Keratinocyte (primary cell): ENCODE measurements around the gene SLFN14. TPM values are rescaled to one million over a fixed set of nuclear protein-coding genes. Genes with fewer than 3 reads are reported as not detected.

Experiments used
- DNase-seq: peaks from one replicate; pipeline ENCODE4 v3.0.0-alpha.2; 2011; ENCODE audit warnings: low read depth, missing footprints, low spot score
- FAIRE-seq: peaks from 2 replicates; lab custom pipeline; 2011; peaks lifted over from hg19 to GRCh38; lab: Jason Lieb, UNC
- H2AFZ ChIP-seq: 2 replicates; pipeline ENCODE4 v1.6.0; 2012; ENCODE audit warnings: low read length, control low read depth, inconsistent platforms; ENCODE audit not compliant: control insufficient read depth
- H3K27ac ChIP-seq: 2 replicates; pipeline ENCODE4 v1.5.1; 2011; ENCODE audit warnings: low read length; ENCODE audit not compliant: control insufficient read depth, insufficient read depth
- H3K27me3 ChIP-seq: 3 replicates; pipeline ENCODE4 v1.6.0; 2011; ENCODE audit warnings: low read length; ENCODE audit not compliant: control insufficient read depth, insufficient read depth; ENCODE audit errors: extremely low read depth
- H3K36me3 ChIP-seq, 2 experiments: 2 replicates in 1 of 2; 3 replicates in 1 of 2; pipeline ENCODE4 v1.5.1; 2011; ENCODE audit warnings: low read length in 2 of 2, mild to moderate bottlenecking in 1 of 2; ENCODE audit not compliant: control insufficient read depth in 2 of 2, insufficient read depth in 2 of 2; ENCODE audit errors: extremely low read depth in 1 of 2
- H3K4me1 ChIP-seq: 3 replicates; pipeline ENCODE4 v1.5.1; 2011; ENCODE audit warnings: low read length; ENCODE audit not compliant: control insufficient read depth, insufficient read depth; ENCODE audit errors: extremely low read depth
- H3K4me2 ChIP-seq: 3 replicates; pipeline ENCODE4 v1.6.0; 2011; ENCODE audit warnings: low read depth, low read length; ENCODE audit not compliant: control insufficient read depth, insufficient read depth; ENCODE audit errors: extremely low read depth
- H3K4me3 ChIP-seq, 3 experiments: fragments of 200-600 bp in 1 of 3; sonication (generic) in 1 of 3; 2 replicates in 2 of 3; 3 replicates in 1 of 3; pipeline ENCODE4 v1.5.1; 2011 to 2016; ENCODE audit warnings: low read length in 3 of 3, mild to moderate bottlenecking in 3 of 3, control low read depth in 2 of 3, inconsistent platforms in 1 of 3, low read depth in 1 of 3, mixed read lengths in 1 of 3, mixed run types in 1 of 3, moderate library complexity in 1 of 3; ENCODE audit not compliant: control insufficient read depth in 2 of 3, insufficient read depth in 2 of 3; ENCODE audit errors: extremely low read depth in 1 of 3
- H3K79me2 ChIP-seq: 2 replicates; pipeline ENCODE4 v1.6.0; 2012; ENCODE audit warnings: low read length; ENCODE audit not compliant: control insufficient read depth, insufficient read depth
- H3K9ac ChIP-seq: 3 replicates; pipeline ENCODE4 v1.6.0; 2011; ENCODE audit warnings: low read length; ENCODE audit not compliant: control insufficient read depth, insufficient read depth; ENCODE audit errors: extremely low read depth
- H3K9me1 ChIP-seq: 3 replicates; pipeline ENCODE4 v1.6.0; 2011; ENCODE audit warnings: low read length; ENCODE audit not compliant: control insufficient read depth, insufficient read depth; ENCODE audit errors: extremely low read depth
- H3K9me3 ChIP-seq: 2 replicates; pipeline ENCODE4 v1.5.1; 2012; ENCODE audit warnings: low read depth, low read length; ENCODE audit not compliant: control insufficient read depth
- H4K20me1 ChIP-seq: 3 replicates; pipeline ENCODE4 v1.6.0; 2011; ENCODE audit warnings: low read length; ENCODE audit not compliant: control insufficient read depth, insufficient read depth; ENCODE audit errors: extremely low read depth
- EZH2 ChIP-seq: IDR thresholded peaks from one replicate; pipeline ENCODE4 v1.6.1; 2012; ENCODE audit warnings: inconsistent platforms, mild to moderate bottlenecking, low read length, moderate library complexity
- dilution Hi-C: fragments of 300-500 bp; cut with MboI; formaldehyde crosslinking; loops from one replicate; pipeline ENCODE4 v1.7.0; 2020; ENCODE audit warnings: low sequenced_read_pairs; ENCODE audit not compliant: extremely low pct_ligation_motif_present
- polyA plus RNA-seq, 5 experiments: library from polyadenylated mRNA; depleted of rRNA in 3 of 5; stranded (reverse) in 3 of 5; stranded (forward) in 1 of 5; unstranded in 1 of 5; fragments of >200 nt; gene quantifications; 1 replicate in 1 of 5; 2 replicates in 3 of 5; 3 replicates in 1 of 5; pipeline versions ENCODE4 v1.2.1 to v1.2.3, GENCODE V29; 2011 to 2012; ENCODE audit warnings: missing spikeins in 2 of 5, low read depth in 1 of 5, low replicate concordance in 1 of 5
- TF ChIP-seq, protein P1 (sequence below), 3 experiments: IDR thresholded peaks in 1 of 3; conservative IDR thresholded peaks in 1 of 3; optimal IDR thresholded peaks in 1 of 3; 2 replicates in 2 of 3; 3 replicates in 1 of 3; pipeline versions ENCODE3 to v1.5.1; 2011; ENCODE audit warnings: low read length in 3 of 3, mild to moderate bottlenecking in 3 of 3, moderate library complexity in 2 of 3, control low read depth in 1 of 3, inconsistent platforms in 1 of 3; ENCODE audit not compliant: insufficient read depth in 2 of 3; ENCODE audit errors: extremely low read depth in 1 of 3

SLFN14 gene
- polyA plus RNA-seq, 1 donor (not counting 4 experiments of a cell fraction or from before 2014, with no cell fraction given): not detected

DNA sequence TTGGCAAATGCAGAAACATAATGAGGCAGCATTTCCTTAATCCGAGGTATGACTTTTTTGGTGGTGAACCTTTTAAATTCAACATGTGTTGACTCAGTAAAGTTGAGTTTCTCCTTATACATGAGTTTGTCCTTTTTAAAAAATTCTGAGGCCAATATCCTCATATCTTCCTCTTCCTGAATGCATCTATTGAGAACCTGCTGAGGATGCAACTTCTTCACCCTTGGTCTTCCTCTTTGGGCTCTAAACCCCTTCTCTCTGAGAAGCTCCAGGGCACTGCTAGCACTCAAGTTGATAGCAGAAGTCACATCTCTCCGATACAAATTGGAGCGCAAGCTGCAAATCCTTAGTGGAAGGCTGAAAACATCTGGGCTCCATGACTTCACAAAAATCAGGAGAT is 3.3 kb downstream of the SLFN14 start:
- Histone ChIP-seq H3K27ac (no peak overlapping the region), H3K27me3 (peaks cover 4% of the 10 kb centered on the region), H3K9ac (no peak overlapping the region), H3K4me3 (no peak overlapping the region), H3K79me2 (no peaks in the 10 kb centered on the region), H3K9me1 (no peaks in the 10 kb centered on the region), H2AFZ (no peak overlapping the region), H4K20me1 (no peaks in the 10 kb centered on the region), H3K36me3 (no peaks in the 10 kb centered on the region), H3K4me1 (no peaks in the 10 kb centered on the region), H3K4me2 (no peak overlapping the region), H3K9me3 (no peaks in the 10 kb centered on the region)
- dilution Hi-C loops: no loop called here
- no peak for FAIRE-seq
- no peak for TF ChIP-seq EZH2
- TF ChIP-seq, protein P1, sequence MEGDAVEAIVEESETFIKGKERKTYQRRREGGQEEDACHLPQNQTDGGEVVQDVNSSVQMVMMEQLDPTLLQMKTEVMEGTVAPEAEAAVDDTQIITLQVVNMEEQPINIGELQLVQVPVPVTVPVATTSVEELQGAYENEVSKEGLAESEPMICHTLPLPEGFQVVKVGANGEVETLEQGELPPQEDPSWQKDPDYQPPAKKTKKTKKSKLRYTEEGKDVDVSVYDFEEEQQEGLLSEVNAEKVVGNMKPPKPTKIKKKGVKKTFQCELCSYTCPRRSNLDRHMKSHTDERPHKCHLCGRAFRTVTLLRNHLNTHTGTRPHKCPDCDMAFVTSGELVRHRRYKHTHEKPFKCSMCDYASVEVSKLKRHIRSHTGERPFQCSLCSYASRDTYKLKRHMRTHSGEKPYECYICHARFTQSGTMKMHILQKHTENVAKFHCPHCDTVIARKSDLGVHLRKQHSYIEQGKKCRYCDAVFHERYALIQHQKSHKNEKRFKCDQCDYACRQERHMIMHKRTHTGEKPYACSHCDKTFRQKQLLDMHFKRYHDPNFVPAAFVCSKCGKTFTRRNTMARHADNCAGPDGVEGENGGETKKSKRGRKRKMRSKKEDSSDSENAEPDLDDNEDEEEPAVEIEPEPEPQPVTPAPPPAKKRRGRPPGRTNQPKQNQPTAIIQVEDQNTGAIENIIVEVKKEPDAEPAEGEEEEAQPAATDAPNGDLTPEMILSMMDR (optimal IDR thresholded peaks at IDR 0.05 in 1 of 3, IDR thresholded peaks at IDR 0.05 in 1 of 3, conservative IDR thresholded peaks at IDR 0.05 in 1 of 3; ENCODE audit: extremely low read depth in 1 of 3, insufficient read depth in 2 of 3, low read length in 3 of 3): no peak
- DNase-seq: no peak

DNA sequence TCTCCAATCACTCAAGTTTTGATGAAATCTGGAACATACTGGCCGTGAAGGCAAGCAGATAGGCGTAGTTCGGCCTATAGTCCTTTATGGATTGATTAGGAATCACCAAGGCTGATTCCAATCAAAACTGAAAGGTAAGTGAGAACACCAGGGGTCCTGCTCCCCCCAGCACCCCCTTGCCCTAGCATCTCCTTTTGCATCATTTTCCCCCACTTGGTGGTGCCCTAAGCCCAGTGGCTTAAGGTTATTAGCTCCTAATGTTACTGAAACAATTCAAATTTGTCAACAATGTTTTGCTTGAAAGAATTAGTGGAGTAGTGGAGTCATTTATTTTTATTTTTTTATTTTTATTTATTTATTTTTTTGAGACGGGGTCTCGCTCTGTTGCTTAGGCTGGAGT is 4.9 kb downstream of the SLFN14 start:
- FAIRE-seq: no peak
- no peak for DNase-seq

More for the DNA sequence above, 4.9 kb downstream of the SLFN14 start:
- TF ChIP-seq, protein P1 (optimal IDR thresholded peaks at IDR 0.05 in 1 of 3, IDR thresholded peaks at IDR 0.05 in 1 of 3, conservative IDR thresholded peaks at IDR 0.05 in 1 of 3; ENCODE audit: extremely low read depth in 1 of 3, insufficient read depth in 2 of 3, low read length in 3 of 3): peak in 2 of 3 experiments; percentile 24 to 27
- no peak for TF ChIP-seq EZH2
- Histone ChIP-seq H3K4me1 (no peaks in the 10 kb centered on the region), H3K79me2 (no peaks in the 10 kb centered on the region), H3K27ac (no peak overlapping the region), H3K27me3 (peaks cover 4% of the 10 kb centered on the region), H2AFZ (no peak overlapping the region), H3K9me3 (no peaks in the 10 kb centered on the region), H3K4me3 (no peak overlapping the region), H4K20me1 (no peaks in the 10 kb centered on the region), H3K36me3 (no peaks in the 10 kb centered on the region), H3K9ac (no peak overlapping the region), H3K9me1 (no peaks in the 10 kb centered on the region), H3K4me2 (no peak overlapping the region)
- dilution Hi-C loops: no loop called here
